ENCODE data around the gene MYO16.
A peak's percentile ranks its signal among the peaks of the same experiment; 100 is the strongest.

Gene MYO16

GRCh38 chr13:109163037-109163379 is 533.6 kb downstream of the MYO16 start:
- H3K36me3 ChIP-seq (ENCODE audit: control insufficient read depth, insufficient read depth, low read length), result no peaks in the 10 kb centered on the region
- 90 to 91% methylated on average over 6 of the region's 6 CpGs for WGBS, 2 experiments
- H3K4me3 ChIP-seq (ENCODE audit: insufficient read depth, low read depth, low read length), result no peak overlapping the region
- H3K4me1 ChIP-seq (ENCODE audit: control insufficient read depth, insufficient read depth, low read length), result no peaks in the 10 kb centered on the region
- no peaks in the 10 kb centered on the region for H3K27me3 ChIP-seq (ENCODE audit: control insufficient read depth, insufficient read depth, low read length, poor library complexity, severe bottlenecking)
- no peaks in the 10 kb centered on the region for H3K9me3 ChIP-seq (ENCODE audit: control insufficient read depth, low read length)
- no peak overlapping the region for H3K27ac ChIP-seq (ENCODE audit: insufficient read depth, low read depth, low read length, poor library complexity, severe bottlenecking)

DNA sequence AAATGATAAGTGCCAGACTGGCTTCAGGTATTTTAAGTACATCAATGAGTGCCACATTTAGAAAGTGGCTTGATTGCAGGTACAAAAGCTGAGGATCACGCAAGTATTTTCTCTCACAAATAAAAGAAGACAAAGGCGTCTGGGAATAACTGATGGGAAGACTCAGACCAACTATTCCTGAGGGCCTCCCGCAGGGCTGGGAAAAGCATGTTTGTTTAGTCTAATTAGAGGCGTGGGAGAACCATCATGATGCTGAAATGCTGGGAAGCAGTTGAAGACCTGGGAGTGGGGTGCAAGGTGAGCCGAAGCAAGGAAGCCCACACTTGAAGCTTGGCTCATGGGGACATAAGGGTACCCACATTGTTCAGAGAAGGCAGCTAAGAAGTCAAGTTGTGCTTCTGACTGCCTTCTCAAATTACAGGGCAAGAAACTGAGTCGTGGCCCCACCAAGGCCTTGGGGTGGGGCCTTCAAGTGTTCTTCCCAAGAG is 536.0 kb downstream of the MYO16 start:
- Histone ChIP-seq H3K27me3 (ENCODE audit: control insufficient read depth, insufficient read depth, low read length, poor library complexity, severe bottlenecking) (no peaks in the 10 kb centered on the region), H3K27ac (ENCODE audit: insufficient read depth, low read depth, low read length, poor library complexity, severe bottlenecking) (no peak overlapping the region), H3K9me3 (ENCODE audit: control insufficient read depth, low read length) (no peaks in the 10 kb centered on the region), H3K4me3 (ENCODE audit: insufficient read depth, low read depth, low read length) (no peak overlapping the region), H3K4me1 (ENCODE audit: control insufficient read depth, insufficient read depth, low read length) (no peaks in the 10 kb centered on the region), H3K36me3 (ENCODE audit: control insufficient read depth, insufficient read depth, low read length) (no peaks in the 10 kb centered on the region)
- WGBS, 2 experiments, result 51 to 60% methylated on average over 5 to 6 of the region's 6 CpGs

GRCh38 chr13:109166804-109167203 is 537.4 kb downstream of the MYO16 start:
- Histone ChIP-seq H3K27me3 (ENCODE audit: control insufficient read depth, insufficient read depth, low read length, poor library complexity, severe bottlenecking) (no peaks in the 10 kb centered on the region), H3K4me1 (ENCODE audit: control insufficient read depth, insufficient read depth, low read length) (no peaks in the 10 kb centered on the region), H3K4me3 (ENCODE audit: insufficient read depth, low read depth, low read length) (no peak overlapping the region), H3K27ac (ENCODE audit: insufficient read depth, low read depth, low read length, poor library complexity, severe bottlenecking) (no peak overlapping the region), H3K36me3 (ENCODE audit: control insufficient read depth, insufficient read depth, low read length) (no peaks in the 10 kb centered on the region), H3K9me3 (ENCODE audit: control insufficient read depth, low read length) (no peaks in the 10 kb centered on the region)
- 63 to 69% methylated on average over 2 of the region's 2 CpGs for WGBS, 2 experiments

- Histone ChIP-seq H3K27me3 (ENCODE audit: control insufficient read depth, insufficient read depth, low read length, poor library complexity, severe bottlenecking) (no peaks in the 10 kb centered on the region), H3K36me3 (ENCODE audit: control insufficient read depth, insufficient read depth, low read length) (no peaks in the 10 kb centered on the region), H3K9me3 (ENCODE audit: control insufficient read depth, low read length) (no peaks in the 10 kb centered on the region), H3K4me1 (ENCODE audit: control insufficient read depth, insufficient read depth, low read length) (no peaks in the 10 kb centered on the region), H3K4me3 (ENCODE audit: insufficient read depth, low read depth, low read length) (no peak overlapping the region), H3K27ac (ENCODE audit: insufficient read depth, low read depth, low read length, poor library complexity, severe bottlenecking) (no peak overlapping the region)
- 90 to 94% methylated on average over 1 to 2 of the region's 2 CpGs for WGBS, 2 experiments
Measured at GRCh38 chr13:109172136-109172535, 542.7 kb downstream of the MYO16 start.

- no peaks in the 10 kb centered on the region for H3K9me3 ChIP-seq (ENCODE audit: control insufficient read depth, low read length)
- 96 to 99% methylated on average over 5 of the region's 5 CpGs for WGBS, 2 experiments
- H3K4me3 ChIP-seq (ENCODE audit: insufficient read depth, low read depth, low read length), result no peak overlapping the region
- no peaks in the 10 kb centered on the region for H3K36me3 ChIP-seq (ENCODE audit: control insufficient read depth, insufficient read depth, low read length)
- peaks cover under 1% of the 10 kb centered on the region for H3K4me1 ChIP-seq (ENCODE audit: control insufficient read depth, insufficient read depth, low read length)
- no peak overlapping the region for H3K27ac ChIP-seq (ENCODE audit: insufficient read depth, low read depth, low read length, poor library complexity, severe bottlenecking)
- H3K27me3 ChIP-seq (ENCODE audit: control insufficient read depth, insufficient read depth, low read length, poor library complexity, severe bottlenecking), result no peaks in the 10 kb centered on the region
Measured at GRCh38 chr13:109175666-109176065, 546.3 kb downstream of the MYO16 start.

DNA sequence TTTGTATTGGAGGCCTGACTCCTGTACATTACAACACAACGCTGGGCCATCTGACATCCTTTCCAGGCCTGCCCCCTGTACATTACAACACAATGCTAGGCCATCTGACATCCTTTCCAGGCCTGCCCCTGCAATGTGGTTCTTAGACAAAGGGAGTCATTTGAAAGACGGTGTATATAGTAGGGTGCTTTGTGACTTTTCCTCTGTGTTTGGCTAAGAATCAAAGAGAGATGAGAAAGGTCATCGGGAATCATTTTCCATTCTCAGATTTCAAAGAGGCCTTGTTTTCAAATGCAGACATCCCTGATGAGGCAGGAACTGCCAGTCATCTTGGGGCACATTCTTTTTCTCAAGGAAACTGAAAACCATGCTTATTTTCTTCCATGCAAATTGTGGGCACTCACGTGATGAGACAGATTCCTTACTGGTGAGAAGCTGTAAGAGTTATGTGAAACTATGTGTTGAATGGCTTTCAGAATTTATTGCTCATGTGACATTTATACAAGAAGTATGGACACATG is 551.6 kb downstream of the MYO16 start:
- H3K4me1 ChIP-seq (ENCODE audit: control insufficient read depth, insufficient read depth, low read length), result peaks cover 7% of the 10 kb centered on the region
- no peaks in the 10 kb centered on the region for H3K36me3 ChIP-seq (ENCODE audit: control insufficient read depth, insufficient read depth, low read length)
- H3K27ac ChIP-seq (ENCODE audit: insufficient read depth, low read depth, low read length, poor library complexity, severe bottlenecking), result peak overlapping the region; percentile 56
- no peak overlapping the region for H3K4me3 ChIP-seq (ENCODE audit: insufficient read depth, low read depth, low read length)
- 34 to 38% methylated on average over 4 of the region's 4 CpGs for WGBS, 2 experiments
- no peaks in the 10 kb centered on the region for H3K9me3 ChIP-seq (ENCODE audit: control insufficient read depth, low read length)
- H3K27me3 ChIP-seq (ENCODE audit: control insufficient read depth, insufficient read depth, low read length, poor library complexity, severe bottlenecking), result no peaks in the 10 kb centered on the region

- H3K27me3 ChIP-seq (ENCODE audit: control insufficient read depth, insufficient read depth, low read length, poor library complexity, severe bottlenecking), result no peaks in the 10 kb centered on the region
- H3K27ac ChIP-seq (ENCODE audit: insufficient read depth, low read depth, low read length, poor library complexity, severe bottlenecking), result no peak overlapping the region
- peaks cover 7% of the 10 kb centered on the region for H3K4me1 ChIP-seq (ENCODE audit: control insufficient read depth, insufficient read depth, low read length)
- no peaks in the 10 kb centered on the region for H3K9me3 ChIP-seq (ENCODE audit: control insufficient read depth, low read length)
- H3K4me3 ChIP-seq (ENCODE audit: insufficient read depth, low read depth, low read length), result no peak overlapping the region
- no peaks in the 10 kb centered on the region for H3K36me3 ChIP-seq (ENCODE audit: control insufficient read depth, insufficient read depth, low read length)
- 79 to 82% methylated on average over 10 of the region's 11 CpGs for WGBS, 2 experiments
Measured at GRCh38 chr13:109182777-109183465, 553.5 kb downstream of the MYO16 start.

- no peak overlapping the region for H3K4me3 ChIP-seq (ENCODE audit: insufficient read depth, low read depth, low read length)
- WGBS, 2 experiments, result 82 to 84% methylated on average over 2 of the region's 3 CpGs
Measured at GRCh38 chr13:109191413-109191812, 562.0 kb downstream of the MYO16 start.

DNA sequence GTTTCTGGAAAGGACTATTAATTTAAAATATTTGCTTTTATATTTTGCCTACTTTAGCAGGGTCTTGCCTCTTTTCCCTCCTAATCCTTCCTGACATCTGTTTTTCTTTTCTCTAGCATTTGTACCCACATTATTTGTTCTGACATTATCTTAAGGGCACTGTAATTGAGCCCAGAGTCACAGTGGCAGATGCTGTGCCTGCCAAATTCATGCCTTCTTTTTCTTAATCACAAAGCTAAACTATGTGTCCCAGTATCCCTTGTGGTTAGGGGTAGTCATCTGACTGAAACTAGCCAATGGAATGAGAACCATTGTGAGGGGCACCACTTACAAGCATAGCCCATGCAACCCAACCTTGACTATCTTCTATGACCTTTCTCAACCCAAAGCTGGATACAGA is 562.9 kb downstream of the MYO16 start:
- Histone ChIP-seq H3K9me3 (ENCODE audit: control insufficient read depth, low read length) (no peaks in the 10 kb centered on the region), H3K27ac (ENCODE audit: insufficient read depth, low read depth, low read length, poor library complexity, severe bottlenecking) (no peak overlapping the region), H3K4me1 (ENCODE audit: control insufficient read depth, insufficient read depth, low read length) (peaks cover 10% of the 10 kb centered on the region), H3K4me3 (ENCODE audit: insufficient read depth, low read depth, low read length) (no peak overlapping the region), H3K27me3 (ENCODE audit: control insufficient read depth, insufficient read depth, low read length, poor library complexity, severe bottlenecking) (no peaks in the 10 kb centered on the region), H3K36me3 (ENCODE audit: control insufficient read depth, insufficient read depth, low read length) (no peaks in the 10 kb centered on the region)

More at GRCh38 chr13:109191413-109191812, 562.0 kb downstream of the MYO16 start:
- no peak overlapping the region for H3K27ac ChIP-seq (ENCODE audit: insufficient read depth, low read depth, low read length, poor library complexity, severe bottlenecking)
- no peaks in the 10 kb centered on the region for H3K36me3 ChIP-seq (ENCODE audit: control insufficient read depth, insufficient read depth, low read length)
- H3K4me1 ChIP-seq (ENCODE audit: control insufficient read depth, insufficient read depth, low read length), result peaks cover 3% of the 10 kb centered on the region
- no peaks in the 10 kb centered on the region for H3K9me3 ChIP-seq (ENCODE audit: control insufficient read depth, low read length)
- H3K27me3 ChIP-seq (ENCODE audit: control insufficient read depth, insufficient read depth, low read length, poor library complexity, severe bottlenecking), result no peaks in the 10 kb centered on the region

- Histone ChIP-seq H3K27ac (ENCODE audit: insufficient read depth, low read depth, low read length, poor library complexity, severe bottlenecking) (no peak overlapping the region), H3K9me3 (ENCODE audit: control insufficient read depth, low read length) (no peaks in the 10 kb centered on the region), H3K36me3 (ENCODE audit: control insufficient read depth, insufficient read depth, low read length) (no peaks in the 10 kb centered on the region), H3K4me1 (ENCODE audit: control insufficient read depth, insufficient read depth, low read length) (peaks cover 16% of the 10 kb centered on the region), H3K4me3 (ENCODE audit: insufficient read depth, low read depth, low read length) (no peak overlapping the region), H3K27me3 (ENCODE audit: control insufficient read depth, insufficient read depth, low read length, poor library complexity, severe bottlenecking) (no peaks in the 10 kb centered on the region)
- 74 to 76% methylated on average over 9 of the region's 9 CpGs for WGBS, 2 experiments
Measured at GRCh38 chr13:109196948-109197347, 567.5 kb downstream of the MYO16 start.

Measured in ectodermal cell (in vitro differentiated cells).